ENCODE results near the gene ZNF423.

GRCh38 chr16:49743658-49744057 is 112.3 kb downstream of the ZNF423 start:
- TF ChIP-seq CTCF (IDR thresholded peaks at IDR 0.05; ENCODE audit: poor library complexity, severe bottlenecking): no peak
- no peak for TF ChIP-seq RAD21 (conservative IDR thresholded peaks at IDR 0.05)
